Urothelium cell line (cell line): ENCODE measurements around the gene PPP1R12C.

Experiments
- DNase-seq: peaks from one replicate; pipeline ENCODE4 v3.0.0; 2011; ENCODE audit warnings: low spot score, mixed read lengths
- FAIRE-seq: peaks from 2 replicates; lab custom pipeline; 2011; peaks lifted over from hg19 to GRCh38; lab: Jason Lieb, UNC

PPP1R12C gene

GRCh38 chr19:55147545-55148251 is 30.3 kb upstream of the PPP1R12C start:
- DNase-seq (no peak), FAIRE-seq (no peak)

DNA sequence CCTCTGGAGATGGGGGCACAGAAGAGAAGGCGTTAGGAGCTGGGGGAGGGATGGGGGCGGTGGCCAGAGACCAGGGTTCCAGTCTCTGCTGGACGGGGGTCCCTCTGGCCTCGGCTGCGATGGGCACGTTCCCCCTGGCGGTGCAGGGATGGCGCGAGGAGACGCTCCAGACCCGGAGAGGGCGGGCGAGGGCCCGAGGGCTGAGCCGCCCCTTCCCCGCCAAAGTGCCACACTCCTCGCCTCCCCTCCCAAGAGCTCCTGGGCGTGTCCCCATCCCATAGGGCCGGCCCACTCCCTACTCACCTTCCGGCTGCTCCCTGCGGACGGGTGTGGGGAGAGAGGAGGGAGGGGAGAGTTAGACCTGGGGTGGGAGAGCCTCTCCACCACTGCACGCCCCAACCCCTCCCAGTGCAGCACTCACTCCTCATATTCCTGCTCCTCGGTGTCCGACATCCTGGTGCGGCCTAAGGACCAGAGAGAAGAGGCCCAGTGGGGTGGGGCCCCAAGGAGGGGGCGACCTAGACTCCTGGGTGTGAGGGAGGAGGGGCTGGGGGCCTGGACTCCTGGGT is 29.4 kb upstream of the PPP1R12C start:
- FAIRE-seq (peak; percentile 93), DNase-seq (peak; percentile 90)

- no peak for FAIRE-seq
- peak; percentile 87 for DNase-seq
These were observed 28.8 kb upstream of the PPP1R12C start for GRCh38 chr19:55146078-55146704.

- FAIRE-seq (no peak), DNase-seq (no peak)
These were observed 27.8 kb upstream of the PPP1R12C start for GRCh38 chr19:55145232-55145631.

GRCh38 chr19:55141696-55142095 is 24.3 kb upstream of the PPP1R12C start:
- no peak for DNase-seq
- FAIRE-seq: no peak

- no peak for DNase-seq
- no peak for FAIRE-seq
These were observed 20.5 kb upstream of the PPP1R12C start for GRCh38 chr19:55137915-55138314.

DNA sequence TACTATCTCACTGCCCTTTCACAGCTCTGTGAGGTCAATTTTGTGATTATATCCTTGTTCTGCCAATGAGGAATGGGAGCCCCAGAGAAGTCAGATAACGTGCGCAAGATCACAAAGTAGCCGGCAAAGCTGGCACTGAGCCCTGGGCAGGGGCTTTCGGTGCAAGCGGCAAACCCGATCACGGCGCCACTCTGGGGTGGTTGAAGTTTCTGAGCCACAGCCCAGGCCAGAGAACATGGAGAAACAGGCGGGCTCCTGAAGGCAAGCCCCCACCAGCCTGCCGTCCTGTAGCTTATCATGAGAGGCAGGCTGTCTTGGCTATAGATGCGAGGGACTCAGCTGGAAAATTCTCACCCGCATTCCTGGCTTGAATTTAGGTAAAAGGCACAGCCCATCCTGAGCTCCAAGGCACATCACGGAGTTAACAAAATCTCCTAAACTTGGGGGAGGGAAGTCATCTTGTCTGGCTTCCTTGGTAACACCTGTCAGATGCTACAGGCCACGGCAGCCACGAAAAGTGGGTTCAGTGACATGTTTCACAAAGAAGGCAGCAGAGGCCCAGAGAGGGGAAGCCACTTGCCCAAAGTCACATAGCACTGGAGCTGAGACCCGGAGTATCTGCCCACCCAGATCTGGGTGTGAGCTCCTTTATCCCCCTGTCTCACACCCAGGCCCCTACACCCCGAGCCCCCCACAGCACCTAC is 19.1 kb upstream of the PPP1R12C start:
- DNase-seq: no peak
- no peak for FAIRE-seq

DNA sequence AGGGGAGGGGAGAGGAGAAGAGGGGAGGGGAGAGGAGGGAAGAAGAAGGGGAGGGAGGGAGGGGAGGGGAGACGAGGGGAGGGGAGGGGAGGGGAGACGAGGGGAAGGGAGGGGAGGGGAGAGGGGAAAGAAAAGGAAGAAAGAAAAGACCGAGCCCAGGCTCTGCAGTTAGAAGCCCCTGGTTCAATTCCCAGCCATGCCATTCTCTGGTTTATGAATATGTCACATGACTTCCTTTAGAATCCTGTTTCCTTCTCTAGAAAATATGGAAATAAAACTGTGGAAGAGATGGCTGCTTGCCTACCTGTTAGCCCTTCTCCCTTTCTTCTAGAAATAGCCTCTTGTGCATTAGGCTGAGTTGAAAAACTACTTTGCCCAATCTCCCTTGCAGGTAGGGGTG is 17.3 kb upstream of the PPP1R12C start:
- no peak for DNase-seq
- FAIRE-seq: no peak

DNA sequence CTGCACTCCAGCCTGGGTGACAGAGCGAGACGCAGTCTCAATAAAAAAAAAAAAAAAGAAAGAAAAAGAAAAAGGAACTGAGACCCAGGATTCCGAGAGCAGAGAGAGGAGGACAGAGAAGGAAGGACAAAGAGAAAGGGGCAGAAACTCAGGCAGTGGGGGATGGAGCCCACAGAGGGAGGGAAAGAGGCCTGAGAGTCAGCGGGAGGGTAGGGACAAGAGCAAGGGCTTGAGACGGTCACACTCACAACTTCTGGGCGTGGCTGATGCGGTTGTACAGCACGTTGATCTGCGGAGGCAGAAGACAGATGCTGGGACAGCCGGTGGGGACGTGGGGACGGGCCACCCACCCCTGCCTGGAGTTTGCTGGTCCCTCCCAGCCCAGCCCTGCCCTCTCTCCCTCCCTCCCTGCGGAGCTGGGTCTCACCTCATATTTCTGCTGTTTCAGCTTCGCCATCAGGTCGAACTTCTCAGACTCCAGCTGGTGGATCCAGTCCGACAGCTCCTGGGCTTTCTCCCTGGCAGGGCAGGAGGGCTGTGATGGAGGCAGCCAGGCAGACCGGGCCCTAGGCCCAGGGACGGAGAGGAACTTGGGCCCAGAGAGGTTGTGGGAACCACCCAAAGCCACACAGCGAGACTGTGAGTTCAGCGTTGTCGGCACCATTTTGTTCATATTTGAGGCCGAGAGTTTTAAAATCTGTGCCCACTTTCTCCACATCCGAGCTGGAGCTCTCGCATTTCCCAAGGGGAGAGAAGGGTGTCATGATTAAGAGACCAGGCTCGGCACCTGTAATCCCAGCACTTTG is 16.4 kb upstream of the PPP1R12C start:
- FAIRE-seq: no peak
- no peak for DNase-seq

DNA sequence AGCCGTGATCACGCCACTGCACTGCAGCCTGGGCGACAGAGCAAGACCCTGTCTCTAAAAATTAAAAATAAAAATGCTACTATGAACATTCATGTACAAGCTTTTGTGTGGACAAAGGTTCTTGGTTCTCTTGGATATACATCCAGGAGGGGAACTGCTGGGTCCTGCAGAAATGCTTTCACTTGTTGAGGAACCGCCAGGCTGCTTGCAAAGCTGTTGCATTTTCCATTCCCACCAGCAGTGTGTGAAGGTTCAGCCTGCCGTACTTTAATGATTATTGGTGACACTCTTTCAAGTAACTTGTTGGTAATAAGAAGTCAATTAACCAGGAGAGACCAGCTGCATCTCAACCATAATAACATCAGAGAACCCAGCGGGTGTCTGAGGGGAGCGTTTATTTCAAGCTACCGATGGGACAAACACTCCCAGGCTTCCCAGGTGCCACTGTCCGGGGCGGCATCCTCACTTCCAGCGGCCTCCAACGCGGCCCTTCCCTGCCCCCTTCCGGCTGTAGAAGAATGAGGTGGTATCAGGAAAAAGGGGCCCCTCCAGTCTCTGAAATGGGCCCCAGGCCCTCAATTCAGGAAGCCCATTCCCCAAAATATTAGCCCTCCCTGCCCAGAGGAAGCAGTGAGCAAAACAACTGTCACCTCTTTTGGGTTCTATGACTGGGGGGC is 15.2 kb upstream of the PPP1R12C start:
- DNase-seq: no peak
- no peak for FAIRE-seq

- FAIRE-seq: no peak
- DNase-seq: no peak
These were observed 14.0 kb upstream of the PPP1R12C start for GRCh38 chr19:55131421-55131820.

GRCh38 chr19:55119053-55119452 is 1.6 kb upstream of the PPP1R12C start:
- no peak for DNase-seq
- FAIRE-seq: no peak

- peak; percentile 40 for DNase-seq
- peak; percentile 17 for FAIRE-seq
These were observed 1.1 kb upstream of the PPP1R12C start for GRCh38 chr19:55118401-55118991.

- FAIRE-seq: peak; percentile 72
- DNase-seq: peak; percentile 99
These were observed 390 bp upstream of the PPP1R12C start for GRCh38 chr19:55117663-55118391.

DNA sequence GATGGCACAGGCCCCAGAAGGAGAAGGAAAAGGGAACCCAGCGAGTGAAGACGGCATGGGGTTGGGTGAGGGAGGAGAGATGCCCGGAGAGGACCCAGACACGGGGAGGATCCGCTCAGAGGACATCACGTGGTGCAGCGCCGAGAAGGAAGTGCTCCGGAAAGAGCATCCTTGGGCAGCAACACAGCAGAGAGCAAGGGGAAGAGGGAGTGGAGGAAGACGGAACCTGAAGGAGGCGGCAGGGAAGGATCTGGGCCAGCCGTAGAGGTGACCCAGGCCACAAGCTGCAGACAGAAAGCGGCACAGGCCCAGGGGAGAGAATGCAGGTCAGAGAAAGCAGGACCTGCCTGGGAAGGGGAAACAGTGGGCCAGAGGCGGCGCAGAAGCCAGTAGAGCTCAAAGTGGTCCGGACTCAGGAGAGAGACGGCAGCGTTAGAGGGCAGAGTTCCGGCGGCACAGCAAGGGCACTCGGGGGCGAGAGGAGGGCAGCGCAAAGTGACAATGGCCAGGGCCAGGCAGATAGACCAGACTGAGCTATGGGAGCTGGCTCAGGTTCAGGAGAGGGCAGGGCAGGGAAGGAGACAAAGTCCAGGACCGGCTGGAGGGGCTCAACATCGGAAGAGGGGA is 1.1 kb downstream of the PPP1R12C start:
- FAIRE-seq: no peak
- peak; percentile 67 for DNase-seq

GRCh38 chr19:55115446-55116065 is 1.9 kb downstream of the PPP1R12C start:
- DNase-seq (no peak), FAIRE-seq (no peak)

DNA sequence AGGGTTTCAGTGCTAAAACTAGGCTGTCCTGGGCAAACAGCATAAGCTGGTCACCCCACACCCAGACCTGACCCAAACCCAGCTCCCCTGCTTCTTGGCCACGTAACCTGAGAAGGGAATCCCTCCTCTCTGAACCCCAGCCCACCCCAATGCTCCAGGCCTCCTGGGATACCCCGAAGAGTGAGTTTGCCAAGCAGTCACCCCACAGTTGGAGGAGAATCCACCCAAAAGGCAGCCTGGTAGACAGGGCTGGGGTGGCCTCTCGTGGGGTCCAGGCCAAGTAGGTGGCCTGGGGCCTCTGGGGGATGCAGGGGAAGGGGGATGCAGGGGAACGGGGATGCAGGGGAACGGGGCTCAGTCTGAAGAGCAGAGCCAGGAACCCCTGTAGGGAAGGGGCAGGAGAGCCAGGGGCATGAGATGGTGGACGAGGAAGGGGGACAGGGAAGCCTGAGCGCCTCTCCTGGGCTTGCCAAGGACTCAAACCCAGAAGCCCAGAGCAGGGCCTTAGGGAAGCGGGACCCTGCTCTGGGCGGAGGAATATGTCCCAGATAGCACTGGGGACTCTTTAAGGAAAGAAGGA is 2.8 kb downstream of the PPP1R12C start:
- no peak for FAIRE-seq
- no peak for DNase-seq

DNA sequence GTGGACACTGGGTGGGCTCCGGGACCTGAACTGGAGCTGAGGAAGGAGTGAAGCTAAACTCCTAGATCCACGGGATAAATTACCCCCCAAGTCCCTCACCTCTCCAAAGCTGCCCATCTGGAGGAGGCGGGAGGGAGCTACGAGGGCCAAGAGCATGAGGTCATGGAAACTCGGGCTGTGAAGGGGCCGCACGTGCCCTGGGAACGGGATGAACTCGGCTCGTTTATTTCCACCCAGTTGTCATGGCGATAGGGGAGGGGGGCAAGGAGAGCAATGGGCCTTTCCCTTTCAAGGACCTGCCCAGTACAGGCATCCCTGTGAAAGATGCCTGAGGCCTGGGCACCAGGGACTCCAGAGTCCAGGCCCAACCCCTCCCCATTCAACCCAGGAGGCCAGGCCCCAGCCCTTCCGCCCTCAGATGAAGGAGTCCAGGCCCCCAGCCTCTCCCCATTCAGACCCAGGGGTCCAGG is 3.8 kb downstream of the PPP1R12C start:
- no peak for FAIRE-seq
- DNase-seq: peak; percentile 70
